UCSD-AML1 (cell line): ENCODE data around the gene MGME1.
A peak's percentile ranks its signal among the peaks of the same experiment; 100 is the strongest.
"Not testable (repeated sequence)": the region's sequence is repeated elsewhere in the genome, so short reads cannot be mapped to it uniquely, and the experiment has no call there.

Experiments used
- DNase-seq: peaks from one replicate; lab custom pipeline; 2025; ENCODE audit not compliant: unreplicated experiment; lab: John Stamatoyannopoulos, UW

Gene MGME1

GRCh38 chr20:18018100-18018499 lies 49.3 kb downstream of the MGME1 start:
- DNase-seq: no peak

GRCh38 chr20:18019068-18019467 lies 50.2 kb downstream of the MGME1 start:
- peak; percentile 22 for DNase-seq

DNA sequence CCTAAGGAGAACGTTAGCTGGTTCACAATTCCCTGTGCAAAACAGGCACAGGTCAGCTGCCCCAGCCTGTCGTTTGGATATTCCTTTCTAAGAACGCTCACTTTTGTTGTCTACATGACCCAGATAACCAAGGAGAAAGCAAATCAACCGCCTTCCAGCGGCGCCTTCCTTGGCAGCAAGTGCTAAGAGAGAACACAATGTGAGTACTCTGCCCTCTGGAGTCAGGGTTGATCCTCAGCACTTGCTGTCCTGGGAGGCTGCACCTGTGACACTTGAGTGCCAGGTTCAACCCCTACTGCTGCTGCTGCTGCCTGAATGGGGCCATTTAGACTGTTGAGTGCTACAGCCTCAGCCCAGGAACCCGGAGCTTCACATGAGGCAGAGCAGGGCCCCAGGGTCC lies 52.1 kb downstream of the MGME1 start:
- DNase-seq: no peak

DNA sequence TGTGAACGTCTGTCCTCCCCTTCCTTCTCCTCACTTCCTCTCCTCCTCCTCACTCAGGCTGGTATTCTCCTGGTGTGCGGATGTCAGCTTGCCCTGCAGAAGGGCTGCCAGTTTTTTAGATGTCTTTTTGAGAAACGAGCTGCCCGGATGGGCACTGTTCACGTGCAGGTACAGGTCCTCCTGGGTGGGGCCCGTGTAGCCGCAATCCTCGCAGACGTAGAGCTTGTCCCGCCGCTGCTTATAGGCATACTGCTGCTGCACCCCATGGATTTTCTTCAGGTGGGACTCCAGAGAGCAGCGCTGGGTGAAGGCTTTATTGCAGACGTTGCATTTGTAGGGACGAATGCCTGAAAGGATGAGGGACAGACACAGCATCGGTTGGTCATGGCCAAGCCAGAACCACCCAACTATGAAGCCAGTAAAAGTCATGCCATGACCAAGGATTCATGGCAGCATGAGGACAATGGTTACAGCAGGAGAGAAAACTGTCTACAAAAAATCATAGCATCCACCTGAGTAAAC lies 55.8 kb downstream of the MGME1 start:
- DNase-seq: no peak

DNA sequence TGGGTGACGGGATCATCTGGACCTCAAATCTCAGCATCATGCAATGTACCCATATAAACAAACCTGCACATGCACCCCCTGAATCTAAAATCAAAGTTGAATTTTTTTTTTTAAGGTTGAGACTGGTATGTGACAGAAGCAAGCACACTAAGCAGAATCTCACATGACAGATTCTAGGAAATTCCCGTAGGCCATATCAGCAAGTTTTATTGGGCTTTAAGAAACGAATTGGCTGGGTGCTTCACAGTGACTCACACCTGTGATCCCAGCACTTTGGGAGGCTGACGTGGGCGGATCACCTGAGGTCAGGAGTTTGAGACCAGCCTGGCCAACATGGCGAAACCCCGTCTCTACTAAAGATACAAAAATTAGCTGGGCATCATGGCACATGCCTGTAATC lies 58.2 kb downstream of the MGME1 start:
- DNase-seq: not testable (repeated sequence)

- DNase-seq: no peak
Observed at GRCh38 chr20:18030020-18030419, 61.2 kb downstream of the MGME1 start.

DNA sequence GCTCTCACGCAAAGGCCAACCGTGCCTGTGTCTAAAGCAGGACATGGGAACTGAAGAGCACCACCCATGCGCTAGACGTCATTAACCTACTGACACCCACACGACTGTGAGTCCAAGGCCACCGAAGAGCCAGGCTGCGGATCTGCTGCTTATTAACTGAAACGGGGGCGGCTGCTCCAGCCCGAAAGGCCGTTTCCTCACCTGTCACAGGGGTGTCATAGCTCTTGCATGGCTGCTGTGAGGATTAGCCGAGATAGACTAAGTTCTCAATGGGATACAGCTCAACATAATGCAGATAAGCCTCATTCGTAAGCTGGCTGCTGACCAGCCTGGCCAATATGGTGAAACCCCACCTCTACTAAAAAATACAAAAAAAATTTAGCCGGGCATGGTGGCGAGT lies 62.2 kb downstream of the MGME1 start:
- DNase-seq: no peak

DNA sequence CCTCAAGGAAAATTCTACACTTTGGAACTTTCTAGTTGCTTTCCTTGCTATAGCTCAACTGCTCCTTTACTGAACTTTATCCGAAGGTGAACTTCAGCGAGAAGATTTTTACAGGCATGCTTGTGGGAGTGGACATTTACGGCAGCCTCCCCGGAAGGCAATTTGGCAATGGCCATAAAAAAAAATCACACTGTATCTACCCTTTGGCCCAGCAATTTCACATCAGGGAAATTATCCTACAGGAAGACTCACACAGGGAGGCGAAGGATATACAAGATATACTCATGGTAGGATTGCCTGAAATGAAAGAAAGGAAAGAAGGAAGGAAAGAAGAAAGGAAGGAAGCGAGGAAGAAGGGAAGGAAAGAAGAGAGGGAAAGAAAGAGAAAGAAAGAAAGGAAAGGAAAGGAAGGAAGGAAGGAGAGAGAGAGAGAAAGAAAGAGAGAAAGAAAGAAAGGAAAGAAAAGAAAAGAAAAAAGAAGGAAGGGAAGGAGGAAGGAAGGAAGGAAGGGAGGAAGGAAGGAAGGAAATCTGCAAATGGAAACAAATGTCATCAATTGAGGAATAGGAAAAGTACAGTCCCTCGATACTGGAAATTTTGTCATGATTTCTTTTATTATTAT lies 63.2 kb downstream of the MGME1 start:
- no peak for DNase-seq

DNA sequence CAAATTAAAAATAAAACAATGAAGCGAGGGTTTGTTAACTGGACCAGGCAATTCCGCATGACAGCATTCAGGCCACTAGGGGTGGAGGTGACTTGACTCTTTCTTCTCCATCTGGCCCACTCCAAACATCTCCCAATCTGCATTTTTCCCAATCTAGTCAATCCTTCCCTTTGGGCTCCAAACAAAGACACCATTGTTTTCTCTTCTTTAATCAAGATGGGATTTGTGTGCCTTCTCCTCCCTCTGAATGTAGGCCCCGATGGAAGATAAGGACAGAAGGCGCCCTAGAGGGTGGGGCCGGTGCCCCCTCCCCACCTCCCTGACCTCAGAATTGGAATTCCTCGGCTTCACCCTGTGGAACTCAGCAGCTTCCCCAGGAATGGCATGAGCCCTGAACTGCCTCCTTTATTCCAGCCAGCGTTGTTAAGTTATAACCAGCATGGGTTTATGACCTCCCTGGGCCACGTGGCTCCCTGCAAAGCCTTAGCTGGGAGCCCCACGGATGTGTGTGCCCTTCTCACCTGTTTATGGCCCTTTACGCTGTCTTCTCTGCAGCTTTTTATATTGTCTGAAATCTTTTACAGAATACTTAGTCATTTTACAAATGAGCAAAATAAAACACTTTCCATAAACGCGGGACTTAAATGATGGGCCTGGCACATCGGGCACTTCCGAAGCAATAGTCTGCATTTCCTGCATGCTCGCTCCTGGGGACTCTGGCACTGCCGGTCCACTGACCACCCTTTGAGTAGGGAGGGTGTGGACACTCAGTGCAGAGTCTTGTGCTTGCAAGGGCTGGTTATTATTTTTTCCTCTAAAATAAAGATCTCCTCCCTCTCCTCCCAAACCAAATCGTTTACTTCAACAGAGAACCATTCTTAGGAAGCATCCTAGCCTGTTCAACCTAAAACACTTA lies 64.4 kb downstream of the MGME1 start:
- DNase-seq: no peak

DNA sequence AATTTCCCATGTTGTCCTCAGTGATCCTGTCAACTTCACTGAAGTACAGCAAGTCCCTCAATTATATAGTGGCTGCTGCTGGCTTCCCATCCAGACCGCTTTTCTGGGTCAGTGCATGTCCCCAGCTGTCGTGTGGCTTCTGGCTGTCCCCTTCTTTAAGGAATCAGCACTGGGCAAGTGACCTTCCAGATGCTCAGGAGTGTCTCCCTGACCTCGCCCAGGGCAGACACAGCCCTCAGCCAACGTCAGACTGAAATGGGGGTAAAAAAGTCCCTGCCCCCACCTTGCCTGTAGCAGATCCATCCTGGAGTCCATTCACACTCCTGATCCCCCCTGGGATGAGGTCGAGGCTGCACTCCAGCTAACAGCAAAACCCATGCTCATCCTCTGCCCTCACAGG lies 65.2 kb downstream of the MGME1 start:
- DNase-seq: no peak

GRCh38 chr20:18039063-18039462 lies 70.2 kb downstream of the MGME1 start:
- DNase-seq: no peak
